B cell (primary cell): ENCODE data around the gene TNNI3. TPM values are rescaled to one million over a fixed set of nuclear protein-coding genes. Genes with fewer than 3 reads are reported as not detected.

Source experiments
- ATAC-seq: fragments of 200-7000 bp; cut with Tn5 transposase; one replicate; pipeline ENCODE4 v1.10.0; 2021; ENCODE audit warnings: low read depth, mild to moderate bottlenecking, moderate number of reproducible peaks, moderate library complexity
- CTCF ChIA-PET: fragments of 350-600 bp; sonication (Branson Sonifier 250); formaldehyde crosslinking; loops from one replicate; lab custom pipeline; 2021; ENCODE audit warnings: antibody characterized with exemption, inconsistent platforms; lab: Charles Lee
- POLR2A ChIA-PET: fragments of 350-600 bp; sonication (Branson Sonifier 250); formaldehyde crosslinking; loops from one replicate; lab custom pipeline; 2021; ENCODE audit warnings: antibody characterized with exemption; lab: Charles Lee
- DNase-seq: peaks from one replicate; pipeline ENCODE4 v3.0.0; 2013
- H2AFZ ChIP-seq: 2 replicates; pipeline ENCODE4 v1.6.1; 2012; ENCODE audit warnings: mild to moderate bottlenecking, low read depth, low read length; ENCODE audit not compliant: insufficient read depth, poor library complexity, severe bottlenecking
- H3K27ac ChIP-seq, 2 donors: 1 replicate in 1 of 2; 2 replicates in 1 of 2; pipeline ENCODE4 v1.5.1; 2012 to 2013; ENCODE audit warnings: low read length in 2 of 2, mild to moderate bottlenecking in 2 of 2, moderate library complexity in 1 of 2
- H3K27me3 ChIP-seq, 4 experiments: fragments of 200-600 bp in 1 of 4; sonication (generic) in 1 of 4; replicated peaks in 1 of 4; 1 replicate in 2 of 4; 2 replicates in 2 of 4; pipeline versions ENCODE4 v1.6.1 to v1.7.0; 2013 to 2016; ENCODE audit warnings: low read length in 3 of 4, mild to moderate bottlenecking in 2 of 4, mixed read lengths in 1 of 4, moderate library complexity in 1 of 4; ENCODE audit not compliant: insufficient read depth in 4 of 4, control insufficient read depth in 3 of 4; ENCODE audit errors: control extremely low read depth in 1 of 4
- H3K36me3 ChIP-seq, 2 experiments: replicated peaks in 1 of 2; 1 replicate in 1 of 2; 2 replicates in 1 of 2; pipeline versions ENCODE4 v1.6.1 to v1.7.1; 2013; ENCODE audit warnings: low read length in 1 of 2; ENCODE audit not compliant: insufficient read depth in 2 of 2, control insufficient read depth in 1 of 2; ENCODE audit errors: control extremely low read depth in 1 of 2, extremely low read depth in 1 of 2
- H3K4me1 ChIP-seq, 2 donors: fragments of 200-600 bp in 1 of 2; sonication (generic) in 1 of 2; 1 replicate in 1 of 2; 2 replicates in 1 of 2; pipeline versions ENCODE4 v1.5.1 to v1.6.1; 2013 to 2017; ENCODE audit warnings: low read length in 2 of 2; ENCODE audit not compliant: control insufficient read depth in 2 of 2, insufficient read depth in 2 of 2
- H3K4me2 ChIP-seq: replicated peaks from 2 replicates; pipeline ENCODE3; 2012; ENCODE audit warnings: mild to moderate bottlenecking, low read depth, low read length; ENCODE audit not compliant: poor library complexity, severe bottlenecking
- H3K4me3 ChIP-seq, 5 experiments: fragments of 200-600 bp in 1 of 5; sonication (generic) in 1 of 5; 1 replicate in 3 of 5; 2 replicates in 2 of 5; pipeline versions ENCODE4 v1.5.1 to v1.7.0; 2011 to 2016; ENCODE audit warnings: low read length in 4 of 5, mild to moderate bottlenecking in 4 of 5, low read depth in 2 of 5, control low read depth in 1 of 5, moderate library complexity in 1 of 5; ENCODE audit not compliant: insufficient read depth in 1 of 5; ENCODE audit errors: control extremely low read depth in 1 of 5, extremely low read depth in 1 of 5
- H3K79me2 ChIP-seq: fragments of 200-600 bp; sonication (generic); one replicate; pipeline ENCODE4 v1.6.0; 2016; ENCODE audit warnings: low read length; ENCODE audit not compliant: control insufficient read depth, insufficient read depth
- H3K9ac ChIP-seq: fragments of 200-600 bp; sonication (generic); 2 replicates; pipeline ENCODE4 v1.6.1; 2017; ENCODE audit warnings: mild to moderate bottlenecking, low read length, moderate library complexity
- H3K9me3 ChIP-seq, 3 donors: one replicate each; pipeline versions ENCODE4 v1.6.1 to v1.7.1; 2013; ENCODE audit warnings: low read length in 2 of 3; ENCODE audit not compliant: control insufficient read depth in 2 of 3, insufficient read depth in 1 of 3; ENCODE audit errors: control extremely low read depth in 1 of 3
- H4K20me1 ChIP-seq: 2 replicates; pipeline ENCODE4 v1.6.0; 2012; ENCODE audit warnings: mild to moderate bottlenecking, low read length; ENCODE audit not compliant: insufficient read depth, control insufficient read depth, poor library complexity, severe bottlenecking
- H3K27ac Mint-ChIP-seq: one replicate; pipeline ENCODE4 v1.8.0; 2021; ENCODE audit warnings: mixed read lengths
- H3K27me3 Mint-ChIP-seq: one replicate; pipeline ENCODE4 v1.8.0; 2021; ENCODE audit warnings: mixed read lengths
- H3K4me1 Mint-ChIP-seq: one replicate; pipeline ENCODE4 v1.8.0; 2021; ENCODE audit warnings: mixed read lengths
- H3K4me3 Mint-ChIP-seq: one replicate; pipeline ENCODE4 v1.8.0; 2021; ENCODE audit warnings: mixed read lengths
- H3K9me3 Mint-ChIP-seq: one replicate; pipeline ENCODE4 v1.8.0; 2022; ENCODE audit warnings: mixed read lengths; ENCODE audit not compliant: insufficient read depth
- EZH2 ChIP-seq: IDR thresholded peaks from 2 replicates; pipeline ENCODE4 v1.6.1; 2012; ENCODE audit warnings: borderline replicate concordance, low read depth, mild to moderate bottlenecking, moderate library complexity, low read length; ENCODE audit not compliant: insufficient read depth, poor library complexity, severe bottlenecking
- WGBS: methylation state at CpG from one replicate; pipeline ENCODE4 v1.1.5; 2013; ENCODE audit warnings: missing lambda C conversion rate; ENCODE audit not compliant: insufficient coverage; 5-methylcytosine and 5-hydroxymethylcytosine counted together
- intact Hi-C: fragments of 100-400 bp; cut with micrococcal nuclease; formaldehyde crosslinking; loops from one replicate; pipeline ENCODE4 v1.10.0; 2022
- polyA plus RNA-seq: library from polyadenylated mRNA; depleted of rRNA; stranded (reverse); fragments of >200 nt; gene quantifications from 2 replicates; pipeline ENCODE4 v1.2.3, GENCODE V29; 2012
- total RNA-seq, 2 donors: library from RNA; stranded (reverse); fragments of 120-200 nt in 1 of 2; gene quantifications; 1 replicate in 1 of 2; 2 replicates in 1 of 2; pipeline versions ENCODE4 v1.2.3 to v1.2.4, GENCODE V29; 2013 to 2022
- TF ChIP-seq, protein P1 (sequence below): fragments of 200-600 bp; IDR thresholded peaks from one replicate; pipeline ENCODE4 v1.8.0; 2022; ENCODE audit warnings: antibody characterized with exemption, mild to moderate bottlenecking

Gene TNNI3
- total and polyA plus RNA-seq, 2 donors (not counting 1 experiment from before 2014, with no cell fraction given) = not detected

DNA sequence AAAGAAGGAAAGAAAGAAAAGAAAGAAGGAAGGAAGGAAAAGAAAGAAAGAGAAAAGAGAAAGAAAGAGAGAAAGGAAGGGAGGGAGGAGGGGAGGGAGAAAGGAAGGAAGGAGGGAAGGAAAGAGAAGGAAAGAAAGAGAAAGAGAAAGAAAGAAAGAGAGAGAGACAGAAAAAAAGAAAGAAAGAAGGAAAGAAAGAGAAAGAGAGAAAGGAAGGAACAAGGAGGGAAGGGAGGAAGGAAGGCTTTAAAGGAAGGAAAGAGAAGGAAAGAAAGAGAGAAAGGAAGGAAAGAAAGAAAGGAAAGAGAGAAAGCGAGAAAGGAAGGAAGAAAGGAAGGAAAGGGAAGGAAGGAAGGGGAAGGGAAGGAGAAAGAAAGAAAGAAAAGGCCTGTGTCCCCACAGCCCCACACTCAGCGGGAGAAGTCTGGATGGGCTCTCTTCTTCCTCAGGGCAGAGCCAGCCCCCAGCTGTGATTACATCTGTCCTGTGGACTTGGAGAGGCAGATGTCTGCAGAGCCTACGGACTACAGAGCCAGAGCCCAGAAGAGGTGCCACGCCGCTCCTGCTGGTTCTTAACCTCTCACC lies 42.2 kb upstream of the TNNI3 start:
- H3K4me1 ChIP-seq = no peaks in the 10 kb centered on the region
- intact Hi-C loops = no loop called here
- no peak overlapping the region for H3K4me2 ChIP-seq
- Mint-ChIP-seq H3K27ac (no peak overlapping the region), H3K4me3 (no peak overlapping the region), H3K4me1 (no peaks in the 10 kb centered on the region), H3K9me3 (no peaks in the 10 kb centered on the region), H3K27me3 (peaks cover 44% of the 10 kb centered on the region)
- ATAC-seq (no peak), DNase-seq (no peak)
- H3K4me3 ChIP-seq = no peak overlapping the region
- no peaks in the 10 kb centered on the region for H3K36me3 ChIP-seq
- no peak overlapping the region for H2AFZ ChIP-seq
- peaks cover 0 to 16% (median 0%) of the 10 kb centered on the region in 4 experiments for H3K27me3 ChIP-seq
- H3K27ac ChIP-seq = no peak overlapping the region
- H4K20me1 ChIP-seq = no peaks in the 10 kb centered on the region
- ChIA-PET POLR2A (interaction anchor here (0.7 kb wide), 1 partner anchor 20 kb away, joined by 5 read pairs; no protein-coding TSS in a partner anchor), CTCF (interaction anchor here (1.2 to 1.7 kb wide), 2 partner anchors 91 to 218 kb away, joined by 3 to 4 read pairs; no protein-coding TSS in a partner anchor)
- H3K79me2 ChIP-seq = no peaks in the 10 kb centered on the region
- peaks cover 0 to 13% (median 0%) of the 10 kb centered on the region in 3 donors for H3K9me3 ChIP-seq
- WGBS = 84% methylated on average over 4 of the region's 5 CpGs
- TF ChIP-seq, protein P1, sequence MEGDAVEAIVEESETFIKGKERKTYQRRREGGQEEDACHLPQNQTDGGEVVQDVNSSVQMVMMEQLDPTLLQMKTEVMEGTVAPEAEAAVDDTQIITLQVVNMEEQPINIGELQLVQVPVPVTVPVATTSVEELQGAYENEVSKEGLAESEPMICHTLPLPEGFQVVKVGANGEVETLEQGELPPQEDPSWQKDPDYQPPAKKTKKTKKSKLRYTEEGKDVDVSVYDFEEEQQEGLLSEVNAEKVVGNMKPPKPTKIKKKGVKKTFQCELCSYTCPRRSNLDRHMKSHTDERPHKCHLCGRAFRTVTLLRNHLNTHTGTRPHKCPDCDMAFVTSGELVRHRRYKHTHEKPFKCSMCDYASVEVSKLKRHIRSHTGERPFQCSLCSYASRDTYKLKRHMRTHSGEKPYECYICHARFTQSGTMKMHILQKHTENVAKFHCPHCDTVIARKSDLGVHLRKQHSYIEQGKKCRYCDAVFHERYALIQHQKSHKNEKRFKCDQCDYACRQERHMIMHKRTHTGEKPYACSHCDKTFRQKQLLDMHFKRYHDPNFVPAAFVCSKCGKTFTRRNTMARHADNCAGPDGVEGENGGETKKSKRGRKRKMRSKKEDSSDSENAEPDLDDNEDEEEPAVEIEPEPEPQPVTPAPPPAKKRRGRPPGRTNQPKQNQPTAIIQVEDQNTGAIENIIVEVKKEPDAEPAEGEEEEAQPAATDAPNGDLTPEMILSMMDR = no peak
- no peak for TF ChIP-seq EZH2
- H3K9ac ChIP-seq = no peak overlapping the region

DNA sequence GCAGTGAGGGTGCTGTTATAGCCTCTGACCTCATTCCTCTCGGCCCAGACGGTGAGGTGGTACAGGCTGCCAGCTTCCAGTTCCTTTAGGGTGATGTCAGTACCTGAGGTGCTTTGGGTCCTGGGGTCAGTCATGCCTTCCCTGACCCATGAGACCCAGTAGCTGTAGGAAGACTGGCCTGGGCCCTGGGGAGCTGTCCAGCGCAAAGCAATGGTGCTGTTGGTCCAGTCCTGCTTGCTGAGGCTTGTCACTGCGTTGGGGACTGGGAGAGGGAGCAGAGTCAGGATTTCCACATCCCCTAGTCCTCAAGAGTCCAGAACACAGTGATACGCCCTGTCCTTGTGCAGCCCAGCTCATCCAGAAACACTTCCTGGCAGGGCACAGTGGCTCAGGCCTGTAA lies 41.1 kb upstream of the TNNI3 start:
- Mint-ChIP-seq H3K9me3 (no peaks in the 10 kb centered on the region), H3K27ac (no peak overlapping the region), H3K4me1 (no peaks in the 10 kb centered on the region), H3K4me3 (no peak overlapping the region), H3K27me3 (peaks cover 36% of the 10 kb centered on the region)
- ChIA-PET POLR2A (no interaction called here), CTCF (interaction anchor here (1.1 kb wide), 1 partner anchor 57 kb away, joined by 4 read pairs; no protein-coding TSS in a partner anchor)
- no peak for TF ChIP-seq EZH2
- TF ChIP-seq, protein P1 = no peak
- intact Hi-C loops = no loop called here
- Histone ChIP-seq H3K4me2 (no peak overlapping the region), H3K36me3 (no peaks in the 10 kb centered on the region), H3K9ac (no peak overlapping the region), H3K79me2 (no peaks in the 10 kb centered on the region), H3K27ac (no peak overlapping the region), H2AFZ (no peak overlapping the region), H3K4me1 (no peaks in the 10 kb centered on the region), H3K4me3 (no peak overlapping the region), H3K9me3 (peaks cover 0 to 13% (median 0%) of the 10 kb centered on the region in 3 donors), H4K20me1 (no peaks in the 10 kb centered on the region), H3K27me3 (peaks cover 0 to 16% (median 0%) of the 10 kb centered on the region in 4 experiments)
- ATAC-seq (no peak), DNase-seq (no peak)
- WGBS = 54% methylated on average over 5 of the region's 5 CpGs
